ENCODE data around the gene LPAR1.

LPAR1 gene

DNA sequence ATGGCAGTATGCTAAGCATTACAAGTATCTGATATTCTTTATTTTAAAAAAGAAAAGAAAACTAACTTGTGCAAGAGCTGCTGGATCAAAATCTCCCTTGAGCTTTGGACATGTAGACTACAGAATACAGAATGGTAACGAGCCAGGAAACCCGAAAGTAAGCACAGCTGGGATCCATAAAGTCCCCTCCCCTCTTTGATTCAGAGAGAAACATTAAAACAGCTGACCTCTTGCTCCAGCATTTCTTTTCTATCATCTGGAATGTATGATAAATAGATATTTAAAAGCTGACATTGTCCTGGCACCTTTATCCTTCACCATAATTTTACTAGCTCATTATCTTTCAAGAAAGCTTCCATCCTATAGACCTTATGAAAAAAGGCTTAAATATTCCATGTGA, 28.2 kb upstream of the LPAR1 start:
- ChIA-PET POLR2A (no interaction called here), CTCF (interaction anchor here (0.7 kb wide), 1 partner anchor 11 kb away, joined by 4 read pairs; no protein-coding TSS in a partner anchor)
- Histone ChIP-seq H3K36me3 (ENCODE audit: control insufficient read depth in 2 of 2, insufficient read depth in 1 of 2, low read length in 2 of 2) (no peaks in the 10 kb centered on the region), H3K4me1 (ENCODE audit: control insufficient read depth, insufficient read depth, low read length) (no peaks in the 10 kb centered on the region), H3K27ac (ENCODE audit: extremely low read depth, low read depth, low read length) (no peak overlapping the region), H3K4me3 (ENCODE audit: low read depth, low read length) (no peak overlapping the region), H3K9me3 (ENCODE audit: control insufficient read depth, insufficient read depth, low read depth, low read length) (no peaks in the 10 kb centered on the region)
- no peak for TF ChIP-seq YY1 (tag by site-specific recombination; IDR thresholded peaks at IDR 0.05)
- TF ChIP-seq ZNF837 (tag by site-specific recombination; IDR thresholded peaks at IDR 0.05), result no peak
- TF ChIP-seq ZNF223 (tag by site-specific recombination; IDR thresholded peaks at IDR 0.05), result no peak
- no peak for TF ChIP-seq ZNF768 (tag by site-specific recombination; IDR thresholded peaks at IDR 0.05)
- TF ChIP-seq, protein P1, sequence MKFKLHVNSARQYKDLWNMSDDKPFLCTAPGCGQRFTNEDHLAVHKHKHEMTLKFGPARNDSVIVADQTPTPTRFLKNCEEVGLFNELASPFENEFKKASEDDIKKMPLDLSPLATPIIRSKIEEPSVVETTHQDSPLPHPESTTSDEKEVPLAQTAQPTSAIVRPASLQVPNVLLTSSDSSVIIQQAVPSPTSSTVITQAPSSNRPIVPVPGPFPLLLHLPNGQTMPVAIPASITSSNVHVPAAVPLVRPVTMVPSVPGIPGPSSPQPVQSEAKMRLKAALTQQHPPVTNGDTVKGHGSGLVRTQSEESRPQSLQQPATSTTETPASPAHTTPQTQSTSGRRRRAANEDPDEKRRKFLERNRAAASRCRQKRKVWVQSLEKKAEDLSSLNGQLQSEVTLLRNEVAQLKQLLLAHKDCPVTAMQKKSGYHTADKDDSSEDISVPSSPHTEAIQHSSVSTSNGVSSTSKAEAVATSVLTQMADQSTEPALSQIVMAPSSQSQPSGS (tag by site-specific recombination; IDR thresholded peaks at IDR 0.05; ENCODE audit: low read depth), result no peak
- TF ChIP-seq, protein P2, sequence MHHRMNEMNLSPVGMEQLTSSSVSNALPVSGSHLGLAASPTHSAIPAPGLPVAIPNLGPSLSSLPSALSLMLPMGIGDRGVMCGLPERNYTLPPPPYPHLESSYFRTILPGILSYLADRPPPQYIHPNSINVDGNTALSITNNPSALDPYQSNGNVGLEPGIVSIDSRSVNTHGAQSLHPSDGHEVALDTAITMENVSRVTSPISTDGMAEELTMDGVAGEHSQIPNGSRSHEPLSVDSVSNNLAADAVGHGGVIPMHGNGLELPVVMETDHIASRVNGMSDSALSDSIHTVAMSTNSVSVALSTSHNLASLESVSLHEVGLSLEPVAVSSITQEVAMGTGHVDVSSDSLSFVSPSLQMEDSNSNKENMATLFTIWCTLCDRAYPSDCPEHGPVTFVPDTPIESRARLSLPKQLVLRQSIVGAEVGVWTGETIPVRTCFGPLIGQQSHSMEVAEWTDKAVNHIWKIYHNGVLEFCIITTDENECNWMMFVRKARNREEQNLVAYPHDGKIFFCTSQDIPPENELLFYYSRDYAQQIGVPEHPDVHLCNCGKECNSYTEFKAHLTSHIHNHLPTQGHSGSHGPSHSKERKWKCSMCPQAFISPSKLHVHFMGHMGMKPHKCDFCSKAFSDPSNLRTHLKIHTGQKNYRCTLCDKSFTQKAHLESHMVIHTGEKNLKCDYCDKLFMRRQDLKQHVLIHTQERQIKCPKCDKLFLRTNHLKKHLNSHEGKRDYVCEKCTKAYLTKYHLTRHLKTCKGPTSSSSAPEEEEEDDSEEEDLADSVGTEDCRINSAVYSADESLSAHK (tag by site-specific recombination; IDR thresholded peaks at IDR 0.05), result no peak
- TF ChIP-seq, protein P3, sequence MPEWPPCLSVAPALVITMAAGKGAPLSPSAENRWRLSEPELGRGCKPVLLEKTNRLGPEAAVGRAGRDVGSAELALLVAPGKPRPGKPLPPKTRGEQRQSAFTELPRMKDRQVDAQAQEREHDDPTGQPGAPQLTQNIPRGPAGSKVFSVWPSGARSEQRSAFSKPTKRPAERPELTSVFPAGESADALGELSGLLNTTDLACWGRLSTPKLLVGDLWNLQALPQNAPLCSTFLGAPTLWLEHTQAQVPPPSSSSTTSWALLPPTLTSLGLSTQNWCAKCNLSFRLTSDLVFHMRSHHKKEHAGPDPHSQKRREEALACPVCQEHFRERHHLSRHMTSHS (tag by site-specific recombination; IDR thresholded peaks at IDR 0.05), result no peak
- TF ChIP-seq ZBTB48 (tag by site-specific recombination; IDR thresholded peaks at IDR 0.05), result no peak
- TF ChIP-seq ZFP41 (tag by site-specific recombination; IDR thresholded peaks at IDR 0.05; ENCODE audit: borderline replicate concordance), result no peak
- no peak for TF ChIP-seq GLIS1 (tag by site-specific recombination; IDR thresholded peaks at IDR 0.05)
- no peak for TF ChIP-seq ZNF140 (tag by site-specific recombination; IDR thresholded peaks at IDR 0.05)
- no peak for TF ChIP-seq ZNF157 (tag by site-specific recombination; IDR thresholded peaks at IDR 0.05)
- TF ChIP-seq, protein P4, sequence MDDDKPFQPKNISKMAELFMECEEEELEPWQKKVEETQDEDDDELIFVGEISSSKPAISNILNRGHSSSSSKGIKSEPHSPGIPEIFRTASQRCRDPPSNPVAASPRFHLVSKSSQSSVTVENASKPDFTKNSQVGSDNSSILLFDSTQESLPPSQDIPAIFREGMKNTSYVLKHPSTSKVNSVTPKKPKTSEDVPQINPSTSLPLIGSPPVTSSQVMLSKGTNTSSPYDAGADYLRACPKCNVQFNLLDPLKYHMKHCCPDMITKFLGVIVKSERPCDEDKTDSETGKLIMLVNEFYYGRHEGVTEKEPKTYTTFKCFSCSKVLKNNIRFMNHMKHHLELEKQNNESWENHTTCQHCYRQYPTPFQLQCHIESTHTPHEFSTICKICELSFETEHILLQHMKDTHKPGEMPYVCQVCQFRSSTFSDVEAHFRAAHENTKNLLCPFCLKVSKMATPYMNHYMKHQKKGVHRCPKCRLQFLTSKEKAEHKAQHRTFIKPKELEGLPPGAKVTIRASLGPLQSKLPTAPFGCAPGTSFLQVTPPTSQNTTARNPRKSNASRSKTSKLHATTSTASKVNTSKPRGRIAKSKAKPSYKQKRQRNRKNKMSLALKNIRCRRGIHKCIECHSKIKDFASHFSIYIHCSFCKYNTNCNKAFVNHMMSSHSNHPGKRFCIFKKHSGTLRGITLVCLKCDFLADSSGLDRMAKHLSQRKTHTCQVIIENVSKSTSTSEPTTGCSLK (tag by site-specific recombination; IDR thresholded peaks at IDR 0.05), result no peak

DNA sequence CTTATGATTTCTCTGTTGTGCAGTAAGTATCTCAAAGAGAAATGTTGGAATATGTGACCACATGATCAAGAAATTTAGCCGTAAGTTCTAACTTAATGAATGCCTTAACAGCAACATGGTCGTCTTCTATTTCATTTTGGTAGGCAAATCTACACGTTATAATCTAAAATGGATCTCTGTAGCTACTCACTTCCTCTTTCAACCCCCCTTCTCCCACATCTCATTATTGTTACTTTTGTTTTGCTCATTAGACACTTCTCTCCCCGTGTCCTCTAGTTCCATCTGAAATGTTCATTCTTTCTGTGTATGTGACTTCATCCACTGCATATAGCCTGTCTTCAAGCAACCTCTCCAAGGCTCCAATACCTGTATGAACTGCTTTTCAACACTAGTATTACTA, 27.1 kb upstream of the LPAR1 start:
- POLR2A ChIA-PET, result no interaction called here
- H3K9me3 ChIP-seq (ENCODE audit: control insufficient read depth, insufficient read depth, low read depth, low read length), result no peaks in the 10 kb centered on the region
- no peaks in the 10 kb centered on the region for H3K36me3 ChIP-seq (ENCODE audit: control insufficient read depth in 2 of 2, insufficient read depth in 1 of 2, low read length in 2 of 2)
- no peak overlapping the region for H3K27ac ChIP-seq (ENCODE audit: extremely low read depth, low read depth, low read length)
- H3K4me1 ChIP-seq (ENCODE audit: control insufficient read depth, insufficient read depth, low read length), result no peaks in the 10 kb centered on the region
- TF ChIP-seq ZNF521 (tag by site-specific recombination; IDR thresholded peaks at IDR 0.05), result no peak
- no peak for TF ChIP-seq ZNF37A (tag by site-specific recombination; IDR thresholded peaks at IDR 0.05)
- TF ChIP-seq, protein P5, sequence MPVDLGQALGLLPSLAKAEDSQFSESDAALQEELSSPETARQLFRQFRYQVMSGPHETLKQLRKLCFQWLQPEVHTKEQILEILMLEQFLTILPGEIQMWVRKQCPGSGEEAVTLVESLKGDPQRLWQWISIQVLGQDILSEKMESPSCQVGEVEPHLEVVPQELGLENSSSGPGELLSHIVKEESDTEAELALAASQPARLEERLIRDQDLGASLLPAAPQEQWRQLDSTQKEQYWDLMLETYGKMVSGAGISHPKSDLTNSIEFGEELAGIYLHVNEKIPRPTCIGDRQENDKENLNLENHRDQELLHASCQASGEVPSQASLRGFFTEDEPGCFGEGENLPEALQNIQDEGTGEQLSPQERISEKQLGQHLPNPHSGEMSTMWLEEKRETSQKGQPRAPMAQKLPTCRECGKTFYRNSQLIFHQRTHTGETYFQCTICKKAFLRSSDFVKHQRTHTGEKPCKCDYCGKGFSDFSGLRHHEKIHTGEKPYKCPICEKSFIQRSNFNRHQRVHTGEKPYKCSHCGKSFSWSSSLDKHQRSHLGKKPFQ (tag by site-specific recombination; IDR thresholded peaks at IDR 0.05), result no peak
- TF ChIP-seq ZSCAN30 (tag by site-specific recombination; IDR thresholded peaks at IDR 0.05), result no peak
- TF ChIP-seq ZNF114 (tag by site-specific recombination; IDR thresholded peaks at IDR 0.05), result no peak
- TF ChIP-seq ZBTB48 (tag by site-specific recombination; IDR thresholded peaks at IDR 0.05), result no peak
- no peak for TF ChIP-seq ZNF155 (tag by site-specific recombination; IDR thresholded peaks at IDR 0.05)
- no peak for TF ChIP-seq KLF8 (tag by site-specific recombination; IDR thresholded peaks at IDR 0.05)
- TF ChIP-seq ZNF548 (tag by site-specific recombination; IDR thresholded peaks at IDR 0.05), result no peak
- TF ChIP-seq SETDB1 (IDR thresholded peaks at IDR 0.05; ENCODE audit: insufficient read length, low read length), result no peak
- TF ChIP-seq ZNF211 (tag by site-specific recombination; IDR thresholded peaks at IDR 0.05; ENCODE audit: low read depth), result no peak
- no peak for TF ChIP-seq ZNF610 (tag by site-specific recombination; IDR thresholded peaks at IDR 0.05; ENCODE audit: borderline replicate concordance)
- TF ChIP-seq ZNF214 (tag by site-specific recombination; IDR thresholded peaks at IDR 0.05; ENCODE audit: borderline replicate concordance), result no peak
- TF ChIP-seq ZNF747 (tag by site-specific recombination; IDR thresholded peaks at IDR 0.05), result no peak
- TF ChIP-seq ZNF792 (tag by site-specific recombination; IDR thresholded peaks at IDR 0.05), result no peak
- no peak for TF ChIP-seq ZNF350 (tag by site-specific recombination; IDR thresholded peaks at IDR 0.05)
- TF ChIP-seq HOXA7 (CRISPR knock-in tag; IDR thresholded peaks at IDR 0.05; ENCODE audit: borderline replicate concordance), result no peak
- H3K4me3 ChIP-seq (ENCODE audit: low read depth, low read length), result no peak overlapping the region
- CTCF ChIA-PET, result no interaction called here
